TTC549 (cell line): Measurements from ENCODE around the gene ITPRID1.

Experiments
- FAIRE-seq: peaks from 2 replicates; lab custom pipeline; 2012; peaks lifted over from hg19 to GRCh38; lab: Jason Lieb, UNC

ITPRID1 gene

GRCh38 chr7:31695859-31696614 lies 182.1 kb downstream of the ITPRID1 start:
- no peak for FAIRE-seq

GRCh38 chr7:31699050-31699449 lies 185.2 kb downstream of the ITPRID1 start:
- no peak for FAIRE-seq

GRCh38 chr7:31702354-31702753 lies 188.5 kb downstream of the ITPRID1 start:
- FAIRE-seq: no peak

GRCh38 chr7:31705377-31705776 lies 191.5 kb downstream of the ITPRID1 start:
- no peak for FAIRE-seq

- no peak for FAIRE-seq
Measured at GRCh38 chr7:31707089-31707488, 193.2 kb downstream of the ITPRID1 start.
